ENCODE results near the gene FAM90A1.
"Not testable (repeated sequence)": the region's sequence is repeated elsewhere in the genome, so short reads cannot be mapped to it uniquely, and the experiment has no call there.

DNA sequence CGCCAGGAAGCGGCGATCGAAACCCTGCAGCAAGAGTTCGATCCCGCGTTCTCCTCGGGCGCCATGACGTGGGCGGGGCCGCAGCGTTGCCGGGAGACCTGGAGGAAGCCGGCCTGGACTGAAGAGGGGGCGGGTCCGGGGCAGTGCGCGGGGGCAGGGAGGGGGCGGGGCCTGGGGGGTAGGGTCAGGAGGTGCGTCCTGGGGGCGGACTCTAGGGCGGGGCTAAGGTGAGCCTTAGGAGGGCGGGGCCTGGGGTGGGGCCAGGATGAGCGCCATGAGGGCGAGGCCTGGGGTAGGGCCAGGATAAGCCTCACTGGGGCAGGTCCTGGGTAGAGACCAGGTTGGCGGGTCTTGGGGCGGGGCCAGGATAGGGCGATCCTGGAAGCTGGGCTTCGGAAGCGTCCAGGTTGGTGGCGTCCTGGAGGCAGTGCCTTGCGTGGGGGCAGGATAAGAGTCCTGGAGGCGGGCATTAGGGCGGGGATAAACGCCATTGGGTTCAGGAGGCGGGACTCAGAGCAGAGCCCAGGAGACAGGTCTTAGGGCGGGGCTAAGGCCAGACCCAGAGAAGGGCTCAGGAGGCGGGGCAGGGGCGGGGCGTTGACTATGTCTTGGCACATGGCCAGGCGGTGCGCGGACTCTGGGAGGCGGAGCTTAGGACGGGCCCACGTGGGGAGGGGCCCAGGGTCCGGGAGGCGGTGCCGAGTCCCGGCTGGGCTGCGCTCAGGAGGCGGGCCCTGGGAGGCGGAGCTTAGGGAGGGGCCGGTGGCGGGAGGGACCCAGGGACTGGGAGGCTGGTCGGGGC lies 15.7 kb upstream of the FAM90A1 start:
- TF ChIP-seq, protein P1, sequence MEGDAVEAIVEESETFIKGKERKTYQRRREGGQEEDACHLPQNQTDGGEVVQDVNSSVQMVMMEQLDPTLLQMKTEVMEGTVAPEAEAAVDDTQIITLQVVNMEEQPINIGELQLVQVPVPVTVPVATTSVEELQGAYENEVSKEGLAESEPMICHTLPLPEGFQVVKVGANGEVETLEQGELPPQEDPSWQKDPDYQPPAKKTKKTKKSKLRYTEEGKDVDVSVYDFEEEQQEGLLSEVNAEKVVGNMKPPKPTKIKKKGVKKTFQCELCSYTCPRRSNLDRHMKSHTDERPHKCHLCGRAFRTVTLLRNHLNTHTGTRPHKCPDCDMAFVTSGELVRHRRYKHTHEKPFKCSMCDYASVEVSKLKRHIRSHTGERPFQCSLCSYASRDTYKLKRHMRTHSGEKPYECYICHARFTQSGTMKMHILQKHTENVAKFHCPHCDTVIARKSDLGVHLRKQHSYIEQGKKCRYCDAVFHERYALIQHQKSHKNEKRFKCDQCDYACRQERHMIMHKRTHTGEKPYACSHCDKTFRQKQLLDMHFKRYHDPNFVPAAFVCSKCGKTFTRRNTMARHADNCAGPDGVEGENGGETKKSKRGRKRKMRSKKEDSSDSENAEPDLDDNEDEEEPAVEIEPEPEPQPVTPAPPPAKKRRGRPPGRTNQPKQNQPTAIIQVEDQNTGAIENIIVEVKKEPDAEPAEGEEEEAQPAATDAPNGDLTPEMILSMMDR (IDR thresholded peaks at IDR 0.05; ENCODE audit: insufficient read depth, low read length, poor library complexity, severe bottlenecking), result not testable (repeated sequence)
- not testable (repeated sequence) for TF ChIP-seq EZH2phosphoT487 (conservative IDR thresholded peaks at IDR 0.05; ENCODE audit: low read length)
